Liver (tissue), 3 donors: ENCODE measurements around the gene BMP7.

Experiments
- CTCF ChIP-seq: fragments of 150-350 bp; IDR thresholded peaks from 2 replicates; pipeline ENCODE4 v1.5.1; 2017; ENCODE audit warnings: improper control_type of control experiment, low read depth, low read length; ENCODE audit not compliant: missing input control
- EGR1 ChIP-seq, 2 donors: IDR thresholded peaks; 2 replicates each; pipeline ENCODE4 v1.6.1; 2016 to 2018; ENCODE audit warnings: antibody characterized with exemption in 2 of 2, low read depth in 2 of 2
- FOXA1 ChIP-seq: IDR thresholded peaks from 2 replicates; pipeline ENCODE4 v1.6.1; 2016; ENCODE audit warnings: antibody characterized with exemption
- GABPA ChIP-seq, 2 donors: IDR thresholded peaks in 1 of 2; conservative IDR thresholded peaks in 1 of 2; 2 replicates each; pipeline ENCODE4 v1.6.1; 2016; ENCODE audit warnings: antibody characterized with exemption in 2 of 2, mild to moderate bottlenecking in 1 of 2, moderate library complexity in 1 of 2
- JUND ChIP-seq, 2 donors: IDR thresholded peaks; 2 replicates each; pipeline ENCODE4 v1.6.1; 2016; ENCODE audit warnings: antibody characterized with exemption in 2 of 2
- NR2F2 ChIP-seq: IDR thresholded peaks from 2 replicates; pipeline ENCODE4 v1.6.1; 2016; ENCODE audit warnings: antibody characterized with exemption
- RAD21 ChIP-seq, 2 donors: IDR thresholded peaks; 2 replicates each; pipeline ENCODE4 v1.6.1; 2016; ENCODE audit warnings: antibody characterized with exemption in 2 of 2, mild to moderate bottlenecking in 2 of 2
- REST ChIP-seq: IDR thresholded peaks from 2 replicates; pipeline ENCODE4 v1.6.1; 2016; ENCODE audit warnings: antibody characterized with exemption, mild to moderate bottlenecking
- SP1 ChIP-seq: IDR thresholded peaks from 2 replicates; pipeline ENCODE4 v1.6.1; 2018; ENCODE audit warnings: antibody characterized with exemption, mild to moderate bottlenecking
- TAF1 ChIP-seq: conservative IDR thresholded peaks from 2 replicates; pipeline ENCODE4 v1.6.1; 2016; ENCODE audit warnings: antibody characterized with exemption, mild to moderate bottlenecking
- YY1 ChIP-seq: IDR thresholded peaks from 2 replicates; pipeline ENCODE4 v1.6.1; 2016; ENCODE audit warnings: antibody characterized with exemption, mild to moderate bottlenecking
- ZBTB33 ChIP-seq: IDR thresholded peaks from 2 replicates; pipeline ENCODE4 v1.6.1; 2016; ENCODE audit warnings: antibody characterized with exemption
- TF ChIP-seq, protein P1 (sequence below): IDR thresholded peaks from 2 replicates; pipeline ENCODE4 v1.6.1; 2016; ENCODE audit warnings: antibody characterized with exemption
- TF ChIP-seq, protein P2 (sequence below): IDR thresholded peaks from 2 replicates; pipeline ENCODE4 v1.6.1; 2016; ENCODE audit warnings: antibody characterized with exemption
- donor health status: healthy.
- donor health status: healthy.

DNA sequence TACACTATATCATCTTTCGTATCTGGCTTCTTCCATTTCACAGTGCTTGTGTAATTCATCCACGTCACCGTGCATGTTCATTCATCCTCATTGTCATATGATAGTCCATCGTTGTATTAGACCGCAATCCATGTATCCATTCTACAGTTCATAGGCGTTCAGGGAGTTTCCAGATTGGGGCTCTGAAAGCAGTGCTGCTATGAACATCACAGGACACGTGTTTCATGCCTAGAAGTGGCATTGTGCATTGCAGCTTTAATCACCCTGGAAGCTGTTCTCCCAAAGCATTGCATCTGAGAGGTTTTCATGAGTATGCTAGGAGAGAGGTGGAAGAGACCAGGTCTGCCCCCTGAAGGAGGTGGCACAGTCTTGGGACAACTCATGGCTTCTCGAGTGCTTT, 35.3 kb downstream of the BMP7 start:
- TF ChIP-seq RAD21 (IDR thresholded peaks at IDR 0.05) (no peak), SP1 (no peak), GABPA (IDR thresholded peaks at IDR 0.05 in 1 of 2, conservative IDR thresholded peaks at IDR 0.05 in 1 of 2) (no peak), CTCF (no peak), REST (no peak), TAF1 (no peak), EGR1 (IDR thresholded peaks at IDR 0.05; ENCODE audit: low read depth in 2 of 2) (no peak), FOXA1 (no peak), JUND (IDR thresholded peaks at IDR 0.05) (no peak), ZBTB33 (no peak), NR2F2 (no peak), YY1 (no peak)
- TF ChIP-seq, protein P1, sequence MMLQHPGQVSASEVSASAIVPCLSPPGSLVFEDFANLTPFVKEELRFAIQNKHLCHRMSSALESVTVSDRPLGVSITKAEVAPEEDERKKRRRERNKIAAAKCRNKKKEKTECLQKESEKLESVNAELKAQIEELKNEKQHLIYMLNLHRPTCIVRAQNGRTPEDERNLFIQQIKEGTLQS, result no peak
- TF ChIP-seq, protein P2, sequence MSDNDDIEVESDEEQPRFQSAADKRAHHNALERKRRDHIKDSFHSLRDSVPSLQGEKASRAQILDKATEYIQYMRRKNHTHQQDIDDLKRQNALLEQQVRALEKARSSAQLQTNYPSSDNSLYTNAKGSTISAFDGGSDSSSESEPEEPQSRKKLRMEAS, result no peak
